Esophagus muscularis mucosa (tissue), 4 donors: Measurements from ENCODE around the gene MCCD1. TPM values are rescaled to one million over a fixed set of nuclear protein-coding genes. Genes with fewer than 3 reads are reported as not detected.
A peak's percentile ranks its signal among the peaks of the same experiment; 100 is the strongest.

Experiments used
- DNase-seq: peaks from one replicate; pipeline ENCODE4 v3.0.0-alpha.2; 2017; ENCODE audit errors: extremely low spot score
- H3K27ac ChIP-seq, 4 donors: fragments of 200-600 bp; sonication (generic); replicated peaks in 1 of 4; 1 replicate in 3 of 4; 2 replicates in 1 of 4; pipeline ENCODE4 v1.5.1; 2016 to 2019; ENCODE audit warnings: mild to moderate bottlenecking in 1 of 4
- H3K27me3 ChIP-seq, 4 donors: fragments of 200-600 bp; sonication (generic); one replicate each; pipeline versions ENCODE4 v1.5.1 to v1.6.0; 2016 to 2019
- H3K36me3 ChIP-seq, 4 donors: fragments of 200-600 bp; sonication (generic); one replicate each; pipeline ENCODE4 v1.5.1; 2016 to 2019
- H3K4me1 ChIP-seq, 4 donors: fragments of 200-600 bp; sonication (generic); one replicate each; pipeline ENCODE4 v1.5.1; 2016 to 2019
- H3K4me3 ChIP-seq, 4 donors: fragments of 200-600 bp; sonication (generic); 1 replicate in 2 of 4; 2 replicates in 2 of 4; pipeline ENCODE4 v1.5.1; 2016 to 2019; ENCODE audit warnings: mild to moderate bottlenecking in 4 of 4, moderate library complexity in 1 of 4
- H3K9me3 ChIP-seq, 4 donors: fragments of 200-600 bp; sonication (generic); 1 replicate in 3 of 4; 2 replicates in 1 of 4; pipeline ENCODE4 v1.5.1; 2016 to 2019
- EP300 ChIP-seq: sonication (generic); formaldehyde crosslinking; IDR thresholded peaks from one replicate; pipeline ENCODE4 v1.6.1; 2017; ENCODE audit warnings: antibody characterized with exemption
- POLR2A ChIP-seq: fragments of 450-650 bp; IDR thresholded peaks from one replicate; pipeline ENCODE4 v1.6.1; 2017; ENCODE audit warnings: antibody characterized with exemption, moderate library complexity, mild to moderate bottlenecking, low read depth
- POLR2AphosphoS5 ChIP-seq, 2 donors: sonication (generic); formaldehyde crosslinking; IDR thresholded peaks; one replicate each; pipeline ENCODE4 v1.6.1; 2017; ENCODE audit warnings: antibody characterized with exemption in 2 of 2
- WGBS: methylation state at CpG from one replicate; pipeline ENCODE4 v1.1.5; 2018; 5-methylcytosine and 5-hydroxymethylcytosine counted together
- intact Hi-C: fragments of 100-400 bp; cut with DNase I; formaldehyde crosslinking; loops from one replicate; pipeline ENCODE4 v1.15.1; 2023
- total RNA-seq, 4 donors: library from RNA; depleted of rRNA; stranded (reverse); fragments of >200 nt; gene quantifications; one replicate each; pipeline versions ENCODE4 v1.1.0 to v1.2.1, GENCODE V29; 2016
- TF ChIP-seq, protein P1 (sequence below), 3 experiments: fragments of 200-600 bp in 2 of 3; fragments of 450-650 bp in 1 of 3; sonication (generic) in 2 of 3; IDR thresholded peaks; one replicate each; pipeline ENCODE4 v1.5.1; 2017 to 2019; ENCODE audit warnings: antibody characterized with exemption in 3 of 3, mild to moderate bottlenecking in 2 of 3, moderate library complexity in 1 of 3

MCCD1 gene
- total RNA-seq, 4 donors from 2014 or later = not detected

DNA sequence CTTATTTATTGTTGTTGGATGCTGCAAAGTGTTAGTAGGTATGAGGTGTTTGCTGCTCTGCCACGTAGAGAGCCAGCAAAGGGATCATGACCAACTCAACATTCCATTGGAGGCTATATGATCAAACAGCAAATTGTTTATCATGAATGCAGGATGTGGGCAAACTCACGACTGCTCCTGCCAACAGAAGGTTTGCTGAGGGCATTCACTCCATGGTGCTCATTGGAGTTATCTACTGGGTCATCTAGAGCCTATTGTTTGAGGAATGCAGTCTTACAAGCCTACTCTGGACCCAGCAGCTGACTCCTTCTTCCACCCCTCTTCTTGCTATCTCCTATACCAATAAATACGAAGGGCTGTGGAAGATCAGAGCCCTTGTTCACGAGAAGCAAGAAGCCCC is 18.8 kb upstream of the MCCD1 start:
- intact Hi-C loops = no loop called here
- TF ChIP-seq EP300 (no peak), POLR2AphosphoS5 (IDR thresholded peaks at IDR 0.05) (no peak), POLR2A (no peak)
- TF ChIP-seq, protein P1, sequence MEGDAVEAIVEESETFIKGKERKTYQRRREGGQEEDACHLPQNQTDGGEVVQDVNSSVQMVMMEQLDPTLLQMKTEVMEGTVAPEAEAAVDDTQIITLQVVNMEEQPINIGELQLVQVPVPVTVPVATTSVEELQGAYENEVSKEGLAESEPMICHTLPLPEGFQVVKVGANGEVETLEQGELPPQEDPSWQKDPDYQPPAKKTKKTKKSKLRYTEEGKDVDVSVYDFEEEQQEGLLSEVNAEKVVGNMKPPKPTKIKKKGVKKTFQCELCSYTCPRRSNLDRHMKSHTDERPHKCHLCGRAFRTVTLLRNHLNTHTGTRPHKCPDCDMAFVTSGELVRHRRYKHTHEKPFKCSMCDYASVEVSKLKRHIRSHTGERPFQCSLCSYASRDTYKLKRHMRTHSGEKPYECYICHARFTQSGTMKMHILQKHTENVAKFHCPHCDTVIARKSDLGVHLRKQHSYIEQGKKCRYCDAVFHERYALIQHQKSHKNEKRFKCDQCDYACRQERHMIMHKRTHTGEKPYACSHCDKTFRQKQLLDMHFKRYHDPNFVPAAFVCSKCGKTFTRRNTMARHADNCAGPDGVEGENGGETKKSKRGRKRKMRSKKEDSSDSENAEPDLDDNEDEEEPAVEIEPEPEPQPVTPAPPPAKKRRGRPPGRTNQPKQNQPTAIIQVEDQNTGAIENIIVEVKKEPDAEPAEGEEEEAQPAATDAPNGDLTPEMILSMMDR (IDR thresholded peaks at IDR 0.05) = no peak
- Histone ChIP-seq H3K36me3 (peaks cover 0 to 31% (median 13%) of the 10 kb centered on the region in 4 donors), H3K9me3 (no peaks in the 10 kb centered on the region), H3K4me3 (no peak overlapping the region), H3K4me1 (no peaks in the 10 kb centered on the region), H3K27ac (no peak overlapping the region), H3K27me3 (peaks cover 0 to 25% (median 0%) of the 10 kb centered on the region in 4 donors)
- DNase-seq = peak; percentile 19
- WGBS = 77% methylated on average over 4 of the region's 4 CpGs

DNA sequence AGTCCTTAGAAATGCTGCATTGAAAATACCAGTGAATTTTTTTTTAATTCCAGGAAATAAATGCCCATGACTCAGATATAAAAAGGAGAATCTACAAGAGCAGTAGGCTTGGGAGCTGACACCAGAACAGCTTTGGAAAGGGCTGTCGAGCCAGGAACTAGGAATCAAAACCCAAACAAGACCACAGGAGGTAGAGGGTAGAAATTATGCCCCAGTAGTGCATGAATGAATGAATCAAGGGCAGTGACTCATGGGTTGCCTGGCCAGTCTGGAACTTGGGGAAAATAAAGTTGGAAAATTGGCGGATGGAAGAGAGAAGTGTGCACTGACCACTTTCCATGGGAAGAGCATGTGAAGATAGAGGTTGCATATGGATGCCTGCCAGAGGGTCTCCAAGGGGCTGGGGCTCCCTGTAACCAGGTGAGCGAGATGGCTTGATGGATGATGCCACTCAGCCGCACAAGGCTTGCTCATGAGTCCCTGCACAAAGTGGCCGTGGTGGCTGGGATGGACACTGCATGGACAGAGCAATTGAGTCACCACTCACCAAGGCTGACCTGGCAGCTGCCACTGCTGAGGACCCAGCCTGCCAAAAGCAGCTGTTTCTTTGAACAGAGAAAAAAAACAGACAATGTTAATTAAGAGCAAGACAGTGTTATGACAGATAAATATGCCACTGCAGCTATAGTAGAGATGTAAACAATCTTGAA is 15.2 kb upstream of the MCCD1 start:
- TF ChIP-seq POLR2AphosphoS5 (IDR thresholded peaks at IDR 0.05) (no peak), POLR2A (no peak)
- TF ChIP-seq, protein P1 (IDR thresholded peaks at IDR 0.05) = no peak
- H3K4me3 ChIP-seq = no peak overlapping the region
- intact Hi-C loops = no loop called here
- DNase-seq = peak; percentile 62
- H3K27me3 ChIP-seq = peaks cover 0 to 6% (median 0%) of the 10 kb centered on the region in 4 donors
- WGBS = 86% methylated on average over 4 of the region's 5 CpGs
- H3K4me1 ChIP-seq = no peaks in the 10 kb centered on the region
- no peak overlapping the region for H3K27ac ChIP-seq
- no peaks in the 10 kb centered on the region for H3K9me3 ChIP-seq
- peaks cover 0 to 10% (median 4%) of the 10 kb centered on the region in 4 donors for H3K36me3 ChIP-seq

DNA sequence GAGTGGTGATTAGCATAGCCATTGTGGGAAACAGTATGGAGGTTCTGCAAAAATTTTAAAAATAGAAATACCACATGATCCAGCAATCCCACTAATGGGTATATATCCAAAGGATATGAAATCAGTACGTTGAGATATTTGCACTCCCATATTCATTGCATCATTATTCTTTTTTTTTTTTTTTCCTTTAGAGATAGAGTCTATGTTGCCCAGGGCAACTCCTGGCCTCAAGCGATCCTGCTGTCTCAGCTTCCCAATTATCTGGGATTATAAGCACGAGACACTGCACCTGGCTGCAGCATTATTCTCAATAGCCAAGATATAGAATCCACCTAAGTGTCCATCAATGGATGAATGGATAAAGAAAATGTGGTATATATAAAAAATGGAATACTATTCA is 6.9 kb upstream of the MCCD1 start:
- WGBS = 73% methylated on average over 3 of the region's 3 CpGs
- Histone ChIP-seq H3K4me3 (no peak overlapping the region), H3K36me3 (no peaks in the 10 kb centered on the region), H3K9me3 (no peaks in the 10 kb centered on the region), H3K4me1 (no peaks in the 10 kb centered on the region), H3K27ac (no peak overlapping the region), H3K27me3 (no peaks in the 10 kb centered on the region)
- intact Hi-C loops = no loop called here
- no peak for DNase-seq
- TF ChIP-seq EP300 (no peak), POLR2AphosphoS5 (IDR thresholded peaks at IDR 0.05) (no peak), POLR2A (no peak)
- TF ChIP-seq, protein P1 (IDR thresholded peaks at IDR 0.05) = no peak

DNA sequence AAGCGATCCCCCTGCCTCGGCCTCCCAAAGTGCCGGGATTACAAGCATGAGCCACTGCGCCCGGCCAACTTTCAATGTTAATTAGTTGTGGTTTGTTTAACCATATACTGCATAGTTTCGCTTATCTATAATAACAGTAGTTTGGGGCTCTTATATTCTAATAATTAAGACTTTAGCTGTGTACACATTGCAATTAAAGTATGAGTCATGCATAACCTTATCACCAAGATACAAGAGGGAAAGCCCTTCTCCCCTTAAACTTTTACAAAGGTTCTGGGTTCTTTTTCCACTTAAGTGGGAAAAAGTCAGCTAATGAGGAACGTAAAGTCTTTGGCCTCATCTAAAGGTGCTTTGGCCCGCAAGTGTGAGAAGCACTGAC is 3.2 kb upstream of the MCCD1 start:
- no peaks in the 10 kb centered on the region for H3K4me1 ChIP-seq
- H3K4me3 ChIP-seq = no peak overlapping the region
- WGBS = 77% methylated on average over 8 of the region's 8 CpGs
- H3K9me3 ChIP-seq = no peaks in the 10 kb centered on the region
- no peaks in the 10 kb centered on the region for H3K27me3 ChIP-seq
- DNase-seq = peak; percentile 29
- no peak overlapping the region for H3K27ac ChIP-seq
- TF ChIP-seq, protein P1 (IDR thresholded peaks at IDR 0.05) = no peak
- TF ChIP-seq POLR2A = no peak
- TF ChIP-seq POLR2AphosphoS5 (IDR thresholded peaks at IDR 0.05) = no peak
- intact Hi-C loops = no loop called here
- H3K36me3 ChIP-seq = peaks cover 6 to 14% (median 13%) of the 10 kb centered on the region in 4 donors
